ENCODE measurements around the gene P3H3.

The P3H3 gene

DNA sequence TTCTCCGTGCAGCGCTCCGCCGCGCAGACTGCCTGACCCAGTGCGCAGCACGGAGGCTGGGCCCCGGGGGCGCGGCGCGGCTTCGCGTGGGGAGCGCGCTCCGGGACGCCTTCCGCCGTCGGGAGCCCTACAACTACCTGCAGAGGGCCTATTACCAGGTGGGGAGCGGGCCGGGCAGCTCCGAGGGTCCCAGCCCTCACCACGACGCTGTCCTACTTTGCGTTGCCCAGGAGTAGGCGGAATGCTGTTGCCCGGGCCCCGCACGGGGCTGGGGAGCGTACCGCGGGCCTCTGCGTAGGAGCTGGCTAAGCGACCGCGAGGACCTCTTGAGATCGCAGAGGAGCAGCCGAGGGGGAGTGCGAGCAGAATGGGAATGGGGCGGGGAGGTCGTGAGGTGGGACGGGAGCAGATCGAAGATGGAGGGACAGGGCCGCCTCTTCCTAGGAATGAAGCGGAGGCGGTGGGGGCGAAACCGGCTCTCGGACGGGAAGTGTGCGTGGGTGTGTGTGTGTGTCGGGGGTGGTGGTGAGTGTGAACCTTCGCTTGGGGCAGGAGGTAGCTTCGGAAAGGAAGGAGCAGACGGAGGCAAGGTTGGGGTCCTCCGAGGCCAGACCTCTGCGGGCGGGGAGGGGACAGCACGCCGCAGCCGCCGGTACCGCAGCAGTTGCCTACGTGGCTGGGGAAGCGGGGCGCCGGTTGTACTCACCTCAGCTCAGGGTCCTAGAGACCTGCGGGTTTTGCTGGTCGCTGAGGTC is 751 bp downstream of the P3H3 start (continued):
- TF ChIP-seq, protein P1, sequence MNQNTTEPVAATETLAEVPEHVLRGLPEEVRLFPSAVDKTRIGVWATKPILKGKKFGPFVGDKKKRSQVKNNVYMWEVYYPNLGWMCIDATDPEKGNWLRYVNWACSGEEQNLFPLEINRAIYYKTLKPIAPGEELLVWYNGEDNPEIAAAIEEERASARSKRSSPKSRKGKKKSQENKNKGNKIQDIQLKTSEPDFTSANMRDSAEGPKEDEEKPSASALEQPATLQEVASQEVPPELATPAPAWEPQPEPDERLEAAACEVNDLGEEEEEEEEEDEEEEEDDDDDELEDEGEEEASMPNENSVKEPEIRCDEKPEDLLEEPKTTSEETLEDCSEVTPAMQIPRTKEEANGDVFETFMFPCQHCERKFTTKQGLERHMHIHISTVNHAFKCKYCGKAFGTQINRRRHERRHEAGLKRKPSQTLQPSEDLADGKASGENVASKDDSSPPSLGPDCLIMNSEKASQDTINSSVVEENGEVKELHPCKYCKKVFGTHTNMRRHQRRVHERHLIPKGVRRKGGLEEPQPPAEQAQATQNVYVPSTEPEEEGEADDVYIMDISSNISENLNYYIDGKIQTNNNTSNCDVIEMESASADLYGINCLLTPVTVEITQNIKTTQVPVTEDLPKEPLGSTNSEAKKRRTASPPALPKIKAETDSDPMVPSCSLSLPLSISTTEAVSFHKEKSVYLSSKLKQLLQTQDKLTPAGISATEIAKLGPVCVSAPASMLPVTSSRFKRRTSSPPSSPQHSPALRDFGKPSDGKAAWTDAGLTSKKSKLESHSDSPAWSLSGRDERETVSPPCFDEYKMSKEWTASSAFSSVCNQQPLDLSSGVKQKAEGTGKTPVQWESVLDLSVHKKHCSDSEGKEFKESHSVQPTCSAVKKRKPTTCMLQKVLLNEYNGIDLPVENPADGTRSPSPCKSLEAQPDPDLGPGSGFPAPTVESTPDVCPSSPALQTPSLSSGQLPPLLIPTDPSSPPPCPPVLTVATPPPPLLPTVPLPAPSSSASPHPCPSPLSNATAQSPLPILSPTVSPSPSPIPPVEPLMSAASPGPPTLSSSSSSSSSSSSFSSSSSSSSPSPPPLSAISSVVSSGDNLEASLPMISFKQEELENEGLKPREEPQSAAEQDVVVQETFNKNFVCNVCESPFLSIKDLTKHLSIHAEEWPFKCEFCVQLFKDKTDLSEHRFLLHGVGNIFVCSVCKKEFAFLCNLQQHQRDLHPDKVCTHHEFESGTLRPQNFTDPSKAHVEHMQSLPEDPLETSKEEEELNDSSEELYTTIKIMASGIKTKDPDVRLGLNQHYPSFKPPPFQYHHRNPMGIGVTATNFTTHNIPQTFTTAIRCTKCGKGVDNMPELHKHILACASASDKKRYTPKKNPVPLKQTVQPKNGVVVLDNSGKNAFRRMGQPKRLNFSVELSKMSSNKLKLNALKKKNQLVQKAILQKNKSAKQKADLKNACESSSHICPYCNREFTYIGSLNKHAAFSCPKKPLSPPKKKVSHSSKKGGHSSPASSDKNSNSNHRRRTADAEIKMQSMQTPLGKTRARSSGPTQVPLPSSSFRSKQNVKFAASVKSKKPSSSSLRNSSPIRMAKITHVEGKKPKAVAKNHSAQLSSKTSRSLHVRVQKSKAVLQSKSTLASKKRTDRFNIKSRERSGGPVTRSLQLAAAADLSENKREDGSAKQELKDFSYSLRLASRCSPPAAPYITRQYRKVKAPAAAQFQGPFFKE (tag by site-specific recombination; IDR thresholded peaks at IDR 0.05; ENCODE audit: borderline replicate concordance): peak; percentile 97
- TF ChIP-seq ZNF394 (tag by site-specific recombination; IDR thresholded peaks at IDR 0.05; ENCODE audit: borderline replicate concordance): no peak; the same call in 1 of the 2 replicates
- peak; percentile 65; the same call in 1 of the 2 replicates for TF ChIP-seq WT1 (tag by site-specific recombination; IDR thresholded peaks at IDR 0.05)
- no peak; the same call in 1 of the 2 replicates for TF ChIP-seq ZNF610 (tag by site-specific recombination; IDR thresholded peaks at IDR 0.05; ENCODE audit: borderline replicate concordance)
- peak; percentile 73; the same call in 1 of the 2 replicates for TF ChIP-seq ZNF843 (tag by site-specific recombination; IDR thresholded peaks at IDR 0.05)
- TF ChIP-seq HOXA7 (CRISPR knock-in tag; IDR thresholded peaks at IDR 0.05; ENCODE audit: borderline replicate concordance): no peak
- TF ChIP-seq ZNF10 (tag by site-specific recombination; IDR thresholded peaks at IDR 0.05): peak; percentile 61; the same call in 1 of the 2 replicates
- no peak for TF ChIP-seq ZNF830 (tag by site-specific recombination; IDR thresholded peaks at IDR 0.05; ENCODE audit: low read depth)
- no peak for TF ChIP-seq FEZF1 (tag by site-specific recombination; IDR thresholded peaks at IDR 0.05)
- peak; percentile 29 for TF ChIP-seq ZBTB8A (tag by site-specific recombination; IDR thresholded peaks at IDR 0.05)
- no peak for TF ChIP-seq SCRT2 (tag by site-specific recombination; IDR thresholded peaks at IDR 0.05)
- no peak for TF ChIP-seq ZNF350 (tag by site-specific recombination; IDR thresholded peaks at IDR 0.05)
- TF ChIP-seq ZBTB7A (tag by site-specific recombination; IDR thresholded peaks at IDR 0.05; ENCODE audit: low read depth): peak; percentile 75
- TF ChIP-seq ZNF311 (tag by site-specific recombination; IDR thresholded peaks at IDR 0.05; ENCODE audit: borderline replicate concordance): no peak
- no peak for TF ChIP-seq ZNF514 (tag by site-specific recombination; IDR thresholded peaks at IDR 0.05)
- TF ChIP-seq ZNF16 (tag by site-specific recombination; IDR thresholded peaks at IDR 0.05; ENCODE audit: low read depth): no peak
- peak; percentile 77; the same call in 1 of the 2 replicates for TF ChIP-seq ZBTB17 (tag by site-specific recombination; IDR thresholded peaks at IDR 0.05)
- TF ChIP-seq, protein P2, sequence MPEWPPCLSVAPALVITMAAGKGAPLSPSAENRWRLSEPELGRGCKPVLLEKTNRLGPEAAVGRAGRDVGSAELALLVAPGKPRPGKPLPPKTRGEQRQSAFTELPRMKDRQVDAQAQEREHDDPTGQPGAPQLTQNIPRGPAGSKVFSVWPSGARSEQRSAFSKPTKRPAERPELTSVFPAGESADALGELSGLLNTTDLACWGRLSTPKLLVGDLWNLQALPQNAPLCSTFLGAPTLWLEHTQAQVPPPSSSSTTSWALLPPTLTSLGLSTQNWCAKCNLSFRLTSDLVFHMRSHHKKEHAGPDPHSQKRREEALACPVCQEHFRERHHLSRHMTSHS (tag by site-specific recombination; IDR thresholded peaks at IDR 0.05): peak; percentile 53; the same call in 1 of the 2 replicates
- TF ChIP-seq ZNF510 (tag by site-specific recombination; IDR thresholded peaks at IDR 0.05; ENCODE audit: insufficient replicate concordance): no peak
- TF ChIP-seq ZNF76 (tag by site-specific recombination; IDR thresholded peaks at IDR 0.05; ENCODE audit: borderline replicate concordance, low read depth): peak; percentile 21; the same call in 1 of the 2 replicates
- TF ChIP-seq ZNF585B (tag by site-specific recombination; IDR thresholded peaks at IDR 0.05): no peak
- TF ChIP-seq YY1 (tag by site-specific recombination; IDR thresholded peaks at IDR 0.05): peak; percentile 61; the same call in 1 of the 2 replicates
- no peak for TF ChIP-seq ZNF621 (tag by site-specific recombination; IDR thresholded peaks at IDR 0.05)
- no peak for TF ChIP-seq ZNF23 (tag by site-specific recombination; IDR thresholded peaks at IDR 0.05; ENCODE audit: borderline replicate concordance)
- TF ChIP-seq, protein P3, sequence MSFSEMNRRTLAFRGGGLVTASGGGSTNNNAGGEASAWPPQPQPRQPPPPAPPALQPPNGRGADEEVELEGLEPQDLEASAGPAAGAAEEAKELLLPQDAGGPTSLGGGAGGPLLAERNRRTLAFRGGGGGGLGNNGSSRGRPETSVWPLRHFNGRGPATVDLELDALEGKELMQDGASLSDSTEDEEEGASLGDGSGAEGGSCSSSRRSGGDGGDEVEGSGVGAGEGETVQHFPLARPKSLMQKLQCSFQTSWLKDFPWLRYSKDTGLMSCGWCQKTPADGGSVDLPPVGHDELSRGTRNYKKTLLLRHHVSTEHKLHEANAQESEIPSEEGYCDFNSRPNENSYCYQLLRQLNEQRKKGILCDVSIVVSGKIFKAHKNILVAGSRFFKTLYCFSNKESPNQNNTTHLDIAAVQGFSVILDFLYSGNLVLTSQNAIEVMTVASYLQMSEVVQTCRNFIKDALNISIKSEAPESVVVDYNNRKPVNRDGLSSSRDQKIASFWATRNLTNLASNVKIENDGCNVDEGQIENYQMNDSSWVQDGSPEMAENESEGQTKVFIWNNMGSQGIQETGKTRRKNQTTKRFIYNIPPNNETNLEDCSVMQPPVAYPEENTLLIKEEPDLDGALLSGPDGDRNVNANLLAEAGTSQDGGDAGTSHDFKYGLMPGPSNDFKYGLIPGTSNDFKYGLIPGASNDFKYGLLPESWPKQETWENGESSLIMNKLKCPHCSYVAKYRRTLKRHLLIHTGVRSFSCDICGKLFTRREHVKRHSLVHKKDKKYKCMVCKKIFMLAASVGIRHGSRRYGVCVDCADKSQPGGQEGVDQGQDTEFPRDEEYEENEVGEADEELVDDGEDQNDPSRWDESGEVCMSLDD (tag by site-specific recombination; IDR thresholded peaks at IDR 0.05): peak; percentile 90
- no peak for TF ChIP-seq ZNF155 (tag by site-specific recombination; IDR thresholded peaks at IDR 0.05)
- no peak for TF ChIP-seq ZNF555 (tag by site-specific recombination; conservative IDR thresholded peaks at IDR 0.05)
- TF ChIP-seq GLIS2 (tag by site-specific recombination; IDR thresholded peaks at IDR 0.05): peak; percentile 72
- TF ChIP-seq ZNF292 (tag by site-specific recombination; IDR thresholded peaks at IDR 0.05; ENCODE audit: borderline replicate concordance, low read depth): no peak; the same call in 1 of the 2 replicates
